Testis (tissue), 3 donors: ENCODE results near the gene PLEKHO1. TPM values are rescaled to one million over a fixed set of nuclear protein-coding genes. Genes with fewer than 3 reads are reported as not detected.

Source experiments
- DNase-seq: peaks from one replicate; pipeline ENCODE4 v3.0.0-alpha.2; 2019
- H3K27ac ChIP-seq, 2 donors: fragments of 200-600 bp; sonication (generic); one replicate each; pipeline ENCODE4 v1.5.1; 2019
- H3K27me3 ChIP-seq: fragments of 200-600 bp; sonication (generic); one replicate; pipeline ENCODE4 v1.5.1; 2019
- H3K36me3 ChIP-seq: fragments of 200-600 bp; sonication (generic); one replicate; pipeline ENCODE4 v1.5.1; 2017; ENCODE audit warnings: low read depth; ENCODE audit errors: missing control alignments
- H3K4me1 ChIP-seq: fragments of 200-600 bp; sonication (generic); one replicate; pipeline ENCODE4 v1.5.1; 2019
- H3K4me3 ChIP-seq, 2 donors: fragments of 200-600 bp; sonication (generic); one replicate each; pipeline ENCODE4 v1.5.1; 2017 to 2019
- H3K9me3 ChIP-seq: fragments of 200-600 bp; sonication (generic); one replicate; pipeline ENCODE4 v1.5.1; 2017
- CTCF ChIP-seq, 3 experiments: fragments of 450-650 bp in 2 of 3; fragments of 200-600 bp in 1 of 3; sonication (generic) in 1 of 3; IDR thresholded peaks; one replicate each; pipeline ENCODE4 v1.5.1; 2016 to 2019; ENCODE audit warnings: antibody characterized with exemption in 3 of 3, mild to moderate bottlenecking in 2 of 3, moderate library complexity in 1 of 3
- POLR2A ChIP-seq: fragments of 450-650 bp; IDR thresholded peaks from one replicate; pipeline ENCODE4 v1.6.1; 2017; ENCODE audit warnings: antibody characterized with exemption, mild to moderate bottlenecking, moderate library complexity
- WGBS, 2 donors: methylation state at CpG; one replicate each; pipeline ENCODE4 v1.1.5; 2018; 5-methylcytosine and 5-hydroxymethylcytosine counted together
- intact Hi-C: fragments of 100-400 bp; cut with DNase I; formaldehyde crosslinking; loops from one replicate; pipeline ENCODE4 v1.15.1; 2023; ENCODE audit warnings: low total_unique reads
- polyA plus RNA-seq: library from polyadenylated mRNA; stranded (reverse); fragments of 350-450 nt; fragmentation: Illumina TruSeq; extraction: RNeasy Lipid Tissue Mini Kit (QIAGEN cat#74804); gene quantifications from one replicate; pipeline ENCODE4 v1.2.3, GENCODE V29; 2014; ENCODE audit warnings: low read depth, low replicate concordance; ENCODE audit not compliant: insufficient read depth
- total RNA-seq, 2 donors: library from RNA; depleted of rRNA; stranded (reverse); fragments of >200 nt; gene quantifications; one replicate each; pipeline ENCODE4 v1.2.3, GENCODE V29; 2016

Gene PLEKHO1
- total and polyA plus RNA-seq, 3 donors from 2014 or later, result 83.5 to 283 (median 175) TPM

GRCh38 chr1:150176593-150176992 is 26.9 kb downstream of the PLEKHO1 start:
- WGBS, 2 donors, result 88 to 97% methylated on average over 3 of the region's 3 CpGs
- intact Hi-C loops, result no loop called here
- no peak for DNase-seq
- Histone ChIP-seq H3K36me3 (no peaks in the 10 kb centered on the region), H3K27ac (no peak overlapping the region), H3K4me1 (no peaks in the 10 kb centered on the region), H3K4me3 (no peak overlapping the region), H3K27me3 (no peaks in the 10 kb centered on the region), H3K9me3 (no peaks in the 10 kb centered on the region)
- no peak for TF ChIP-seq POLR2A
- no peak for TF ChIP-seq CTCF (IDR thresholded peaks at IDR 0.05)

- no peak overlapping the region for H3K27ac ChIP-seq
- TF ChIP-seq CTCF (IDR thresholded peaks at IDR 0.05) (no peak), POLR2A (no peak)
- intact Hi-C loops, result no loop called here
- no peak for DNase-seq
- H3K4me3 ChIP-seq, result no peak overlapping the region
- H3K9me3 ChIP-seq, result no peaks in the 10 kb centered on the region
- H3K4me1 ChIP-seq, result no peaks in the 10 kb centered on the region
- no peaks in the 10 kb centered on the region for H3K36me3 ChIP-seq
- H3K27me3 ChIP-seq, result no peaks in the 10 kb centered on the region
Measured at GRCh38 chr1:150178548-150178947, 28.8 kb downstream of the PLEKHO1 start.

- Histone ChIP-seq H3K36me3 (no peaks in the 10 kb centered on the region), H3K27me3 (no peaks in the 10 kb centered on the region), H3K4me3 (no peak overlapping the region), H3K4me1 (no peaks in the 10 kb centered on the region), H3K27ac (no peak overlapping the region), H3K9me3 (no peaks in the 10 kb centered on the region)
- WGBS, 2 donors, result 90 to 93% methylated on average over 7 of the region's 7 CpGs
- intact Hi-C loops, result no loop called here
- no peak for TF ChIP-seq CTCF (IDR thresholded peaks at IDR 0.05)
- TF ChIP-seq POLR2A, result no peak
- no peak for DNase-seq
Measured at GRCh38 chr1:150179867-150180266, 30.2 kb downstream of the PLEKHO1 start.

- no peak for DNase-seq
- 72 to 84% methylated on average over 5 of the region's 5 CpGs for WGBS, 2 donors
- Histone ChIP-seq H3K4me1 (no peaks in the 10 kb centered on the region), H3K27ac (no peak overlapping the region), H3K4me3 (no peak overlapping the region), H3K36me3 (no peaks in the 10 kb centered on the region), H3K9me3 (no peaks in the 10 kb centered on the region), H3K27me3 (no peaks in the 10 kb centered on the region)
- no peak for TF ChIP-seq CTCF (IDR thresholded peaks at IDR 0.05)
- TF ChIP-seq POLR2A, result no peak
- intact Hi-C loops, result no loop called here
Measured at GRCh38 chr1:150180474-150180873, 30.8 kb downstream of the PLEKHO1 start.

GRCh38 chr1:150182247-150182646 is 32.5 kb downstream of the PLEKHO1 start:
- H3K9me3 ChIP-seq, result no peaks in the 10 kb centered on the region
- intact Hi-C loops, result no loop called here
- no peaks in the 10 kb centered on the region for H3K36me3 ChIP-seq
- no peaks in the 10 kb centered on the region for H3K4me1 ChIP-seq
- H3K27ac ChIP-seq, result no peak overlapping the region
- 87 to 94% methylated on average over 11 of the region's 11 CpGs for WGBS, 2 donors
- TF ChIP-seq CTCF (IDR thresholded peaks at IDR 0.05) (no peak), POLR2A (no peak)
- H3K4me3 ChIP-seq, result no peak overlapping the region
- H3K27me3 ChIP-seq, result no peaks in the 10 kb centered on the region
- no peak for DNase-seq
